Mesothelial cell of epicardium (in vitro differentiated cells): ENCODE data around the gene LMF1. TPM values are rescaled to one million over a fixed set of nuclear protein-coding genes. Genes with fewer than 3 reads are reported as not detected.

Source experiments
- DNase-seq, 2 experiments: peaks; one replicate each; pipeline ENCODE4 v3.0.0; 2021; ENCODE audit warnings: low spot score in 2 of 2; ENCODE audit not compliant: unreplicated experiment in 2 of 2
- H3K27ac Mint-ChIP-seq: 2 replicates; pipeline ENCODE4 v1.8.0; 2021; ENCODE audit warnings: mixed read lengths
- H3K27me3 Mint-ChIP-seq: 2 replicates; pipeline ENCODE4 v1.8.0; 2021; ENCODE audit warnings: low read depth, mixed read lengths
- H3K36me3 Mint-ChIP-seq: 2 replicates; pipeline ENCODE4 v1.8.0; 2021; ENCODE audit warnings: mixed read lengths
- H3K4me1 Mint-ChIP-seq: 2 replicates; pipeline ENCODE4 v1.8.0; 2021; ENCODE audit warnings: mixed read lengths
- H3K4me3 Mint-ChIP-seq: 2 replicates; pipeline ENCODE4 v1.8.0; 2021; ENCODE audit warnings: mild to moderate bottlenecking, moderate library complexity, mixed read lengths
- H3K9me3 Mint-ChIP-seq: 2 replicates; pipeline ENCODE4 v1.8.0; 2021; ENCODE audit warnings: mixed read lengths
- total RNA-seq: library from RNA; stranded (reverse); gene quantifications from 3 replicates; pipeline ENCODE4 v1.2.1, GENCODE V29; 2021
- TF ChIP-seq, protein P1 (sequence below): fragments of 200-600 bp; sonication (generic); IDR thresholded peaks from one replicate; pipeline ENCODE4 v1.5.0; 2021; ENCODE audit warnings: antibody characterized with exemption; ENCODE audit not compliant: unreplicated experiment

Gene LMF1
- total RNA-seq, 1 donor from 2014 or later: 37.4 TPM

DNA sequence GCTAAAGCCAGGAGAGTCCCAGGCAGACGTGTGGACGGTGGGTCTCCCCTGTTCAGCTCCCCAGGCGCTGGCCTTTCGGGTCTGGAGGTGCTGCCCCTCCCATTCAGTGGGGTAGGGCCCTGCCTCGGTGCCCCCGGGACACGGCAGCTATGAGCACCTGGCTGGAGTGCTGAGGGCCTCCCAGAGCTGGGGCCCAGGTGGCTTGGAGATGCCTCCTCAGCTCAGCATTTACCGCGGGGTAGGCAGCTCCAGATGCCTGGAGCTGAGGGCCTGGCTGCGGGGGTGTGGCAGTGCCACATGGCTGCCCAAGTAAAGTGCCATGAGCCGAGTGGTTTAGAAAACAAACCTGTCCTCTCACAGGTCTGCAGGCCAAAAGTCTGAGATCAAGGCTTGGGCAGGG is 30.3 kb upstream of the LMF1 start:
- TF ChIP-seq, protein P1, sequence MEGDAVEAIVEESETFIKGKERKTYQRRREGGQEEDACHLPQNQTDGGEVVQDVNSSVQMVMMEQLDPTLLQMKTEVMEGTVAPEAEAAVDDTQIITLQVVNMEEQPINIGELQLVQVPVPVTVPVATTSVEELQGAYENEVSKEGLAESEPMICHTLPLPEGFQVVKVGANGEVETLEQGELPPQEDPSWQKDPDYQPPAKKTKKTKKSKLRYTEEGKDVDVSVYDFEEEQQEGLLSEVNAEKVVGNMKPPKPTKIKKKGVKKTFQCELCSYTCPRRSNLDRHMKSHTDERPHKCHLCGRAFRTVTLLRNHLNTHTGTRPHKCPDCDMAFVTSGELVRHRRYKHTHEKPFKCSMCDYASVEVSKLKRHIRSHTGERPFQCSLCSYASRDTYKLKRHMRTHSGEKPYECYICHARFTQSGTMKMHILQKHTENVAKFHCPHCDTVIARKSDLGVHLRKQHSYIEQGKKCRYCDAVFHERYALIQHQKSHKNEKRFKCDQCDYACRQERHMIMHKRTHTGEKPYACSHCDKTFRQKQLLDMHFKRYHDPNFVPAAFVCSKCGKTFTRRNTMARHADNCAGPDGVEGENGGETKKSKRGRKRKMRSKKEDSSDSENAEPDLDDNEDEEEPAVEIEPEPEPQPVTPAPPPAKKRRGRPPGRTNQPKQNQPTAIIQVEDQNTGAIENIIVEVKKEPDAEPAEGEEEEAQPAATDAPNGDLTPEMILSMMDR: no peak
- H3K36me3 Mint-ChIP-seq: no peaks in the 10 kb centered on the region
- peaks cover 10% of the 10 kb centered on the region for H3K27me3 Mint-ChIP-seq
- no peak overlapping the region for H3K27ac Mint-ChIP-seq
- H3K4me1 Mint-ChIP-seq: peaks cover 21% of the 10 kb centered on the region
- H3K4me3 Mint-ChIP-seq: no peak overlapping the region
- H3K9me3 Mint-ChIP-seq: no peaks in the 10 kb centered on the region
- no peak for DNase-seq

- no peak for DNase-seq
- TF ChIP-seq, protein P1: no peak
- no peaks in the 10 kb centered on the region for H3K9me3 Mint-ChIP-seq
- no peak overlapping the region for H3K27ac Mint-ChIP-seq
- H3K36me3 Mint-ChIP-seq: no peaks in the 10 kb centered on the region
- peaks cover 12% of the 10 kb centered on the region for H3K27me3 Mint-ChIP-seq
- H3K4me1 Mint-ChIP-seq: peaks cover 24% of the 10 kb centered on the region
- no peak overlapping the region for H3K4me3 Mint-ChIP-seq
These were observed 29.8 kb upstream of the LMF1 start for GRCh38 chr16:1000608-1001007.

GRCh38 chr16:999677-1000076 is 28.9 kb upstream of the LMF1 start:
- Mint-ChIP-seq H3K4me3 (no peak overlapping the region), H3K9me3 (no peaks in the 10 kb centered on the region), H3K36me3 (no peaks in the 10 kb centered on the region), H3K27ac (no peak overlapping the region), H3K27me3 (peaks cover 21% of the 10 kb centered on the region), H3K4me1 (peaks cover 24% of the 10 kb centered on the region)
- TF ChIP-seq, protein P1: no peak
- DNase-seq: no peak

DNA sequence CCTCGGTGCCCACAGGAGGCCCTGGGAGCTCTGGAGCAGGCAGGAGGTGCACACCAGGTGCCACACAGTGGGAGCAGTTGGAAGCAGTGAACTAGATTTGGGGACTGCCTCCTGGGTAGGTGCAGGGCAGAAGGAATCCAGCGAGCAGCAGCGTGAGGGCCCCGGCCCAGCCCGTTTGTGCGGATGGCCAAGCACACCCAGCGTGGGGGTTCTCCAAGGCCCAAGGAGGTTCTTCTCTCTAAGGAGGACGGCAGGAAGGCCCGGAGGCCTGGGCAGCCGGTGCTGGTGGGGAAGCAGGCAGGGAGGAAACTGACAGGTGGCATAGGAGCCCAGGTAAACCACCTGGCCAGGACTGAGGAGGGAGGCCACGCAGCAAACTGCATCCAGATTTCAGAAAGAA is 27.8 kb upstream of the LMF1 start:
- TF ChIP-seq, protein P1: no peak
- DNase-seq: no peak
- H3K9me3 Mint-ChIP-seq: no peaks in the 10 kb centered on the region
- H3K4me3 Mint-ChIP-seq: no peak overlapping the region
- peaks cover 24% of the 10 kb centered on the region for H3K4me1 Mint-ChIP-seq
- no peaks in the 10 kb centered on the region for H3K36me3 Mint-ChIP-seq
- H3K27ac Mint-ChIP-seq: no peak overlapping the region
- H3K27me3 Mint-ChIP-seq: peaks cover 25% of the 10 kb centered on the region

DNA sequence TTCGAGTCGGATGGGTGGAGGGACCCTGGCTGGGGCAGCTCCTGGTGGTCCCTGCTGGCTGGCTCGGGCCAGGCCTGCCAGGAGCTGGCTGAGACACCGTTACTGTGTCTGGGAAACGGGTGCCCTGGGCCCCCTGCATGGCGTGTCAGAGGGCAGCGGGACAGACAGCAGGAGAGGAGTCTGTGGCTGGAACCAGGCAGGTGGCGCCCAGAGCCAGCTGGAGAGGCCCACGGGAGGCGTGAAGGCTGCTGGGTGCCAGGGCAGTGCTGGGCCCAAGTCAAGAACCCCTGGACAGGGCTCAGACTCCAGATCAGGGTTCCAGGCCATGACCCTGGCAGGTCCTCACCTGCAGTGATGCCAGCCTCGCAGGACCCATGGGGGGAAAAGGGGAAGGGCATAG is 27.4 kb upstream of the LMF1 start:
- no peak overlapping the region for H3K4me3 Mint-ChIP-seq

More for the DNA sequence above, 27.4 kb upstream of the LMF1 start:
- DNase-seq: no peak
- H3K36me3 Mint-ChIP-seq: no peaks in the 10 kb centered on the region
- peak overlapping the region; percentile 25 for H3K27ac Mint-ChIP-seq
- H3K4me1 Mint-ChIP-seq: peaks cover 24% of the 10 kb centered on the region
- H3K9me3 Mint-ChIP-seq: no peaks in the 10 kb centered on the region
- TF ChIP-seq, protein P1: no peak
- peaks cover 25% of the 10 kb centered on the region for H3K27me3 Mint-ChIP-seq
